GM19238 (cell line): ENCODE results near the gene ZNF793.

ENCODE experiments used
- DNase-seq: peaks from one replicate; pipeline ENCODE4 v3.0.0; 2011; ENCODE audit warnings: low spot score; ENCODE audit not compliant: insufficient read length

The ZNF793 gene

DNA sequence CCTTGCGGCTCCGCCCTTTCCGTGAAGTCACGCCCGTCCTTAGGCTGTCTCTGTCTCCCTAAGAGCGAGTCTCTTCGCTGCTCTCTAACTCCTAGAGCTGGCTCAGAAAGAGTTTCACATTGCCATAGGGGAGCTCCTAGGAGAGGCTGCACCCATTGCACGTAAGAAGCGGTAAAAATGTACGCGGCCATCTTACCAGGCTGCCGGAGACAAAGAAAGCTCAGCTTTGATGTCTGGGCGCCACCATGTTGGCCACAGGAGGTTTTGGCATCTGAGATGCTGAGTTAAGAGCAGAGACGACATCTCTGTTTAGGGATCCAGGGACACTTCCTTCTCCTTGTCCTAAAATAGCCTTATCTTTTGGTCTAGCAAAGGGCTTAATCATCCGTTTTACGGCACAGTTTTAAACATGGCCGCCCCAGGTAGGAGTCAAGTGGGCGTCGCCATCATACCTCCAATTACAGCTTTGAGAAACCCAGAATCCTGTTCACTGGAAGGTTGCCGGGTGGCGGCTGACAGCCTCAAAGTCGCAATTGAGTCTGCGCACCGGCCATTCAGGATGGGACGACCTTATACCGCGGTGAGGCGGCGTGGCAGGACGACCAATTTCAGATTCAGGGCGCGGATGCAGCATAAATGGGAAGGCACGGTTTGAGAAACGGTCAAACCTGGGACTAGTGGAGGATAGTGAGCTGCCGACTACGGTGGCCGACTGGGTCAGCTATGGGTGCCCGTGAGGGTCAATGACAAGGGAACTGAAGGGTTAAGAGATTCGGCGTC, at the start of gene ZNF793:
Gene ZNF793, plus strand, starts transcription at position 553 of the 780 bp plus-strand sequence. CDS start 16,501 bp downstream, outside the sequence.
- DNase-seq, result peak; percentile 34

DNA sequence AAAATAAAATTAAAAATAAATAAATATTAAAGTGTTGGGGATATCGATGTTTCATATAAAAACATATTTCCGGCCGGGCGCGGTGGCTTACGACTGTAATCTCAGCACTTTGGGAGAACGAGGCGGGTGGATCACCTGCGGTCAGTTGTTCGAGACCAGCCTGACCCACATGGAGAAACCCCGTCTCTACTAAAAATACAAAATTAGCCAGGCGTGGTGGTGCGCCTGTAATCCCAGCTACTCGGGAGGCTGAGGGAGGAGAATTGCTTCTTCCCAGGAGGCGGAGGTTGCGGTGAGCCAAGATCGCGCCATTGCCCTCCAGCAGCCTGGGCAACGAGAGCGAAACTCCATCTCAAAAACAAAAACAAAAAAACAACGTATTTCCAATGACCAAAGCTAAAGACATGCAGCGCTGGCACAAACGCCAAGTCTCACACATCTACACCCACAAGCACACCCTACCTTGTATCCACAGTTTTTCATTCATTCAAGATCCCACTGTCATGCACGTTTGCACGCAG, 40.4 kb upstream of the ZNF793 start:
- DNase-seq, result no peak

DNA sequence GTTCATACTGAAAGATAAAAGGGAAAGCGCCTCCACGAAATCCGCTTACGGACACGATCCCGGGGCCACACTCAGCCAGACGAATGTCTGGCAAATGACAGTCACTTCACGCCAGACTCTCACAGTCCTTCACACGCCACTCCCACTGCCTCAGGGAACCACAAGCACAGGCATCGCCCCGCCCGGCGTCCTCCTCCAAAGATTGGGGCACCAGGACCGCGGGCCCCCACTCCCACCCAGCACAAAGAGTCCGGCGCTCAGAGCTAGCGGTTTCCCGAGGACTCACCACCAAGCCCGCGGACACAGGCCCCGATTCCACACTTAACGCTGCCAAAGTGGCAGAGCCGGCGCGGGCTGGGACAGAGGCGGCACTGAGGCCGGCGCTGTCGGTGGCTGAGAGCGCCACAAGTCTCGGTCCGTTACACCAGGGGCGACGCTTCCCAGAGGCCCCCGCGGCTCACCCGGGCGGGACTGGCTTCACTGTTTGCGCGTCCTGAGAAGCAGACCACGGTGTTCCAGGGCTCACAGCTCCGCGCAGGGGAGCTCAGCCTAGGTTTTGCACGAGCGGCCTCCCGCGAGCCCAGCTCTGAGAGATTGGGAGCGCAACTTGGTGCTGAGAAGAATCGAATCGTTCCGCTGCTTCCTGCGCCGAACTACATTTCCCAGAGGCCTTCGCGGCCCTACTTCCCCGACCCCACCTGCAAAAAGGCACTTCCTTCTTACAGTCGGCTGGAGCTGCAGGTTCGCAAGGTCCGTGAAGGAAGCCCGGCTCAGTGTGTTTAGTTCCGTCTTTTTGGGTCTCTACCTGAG, 39.7 kb upstream of the ZNF793 start, which contains the start of gene ZNF569:
Gene ZNF569, minus strand, starts transcription at position 647 of the 810 bp plus-strand sequence. CDS start 22,523 bp downstream, outside the sequence.
- peak; percentile 59 for DNase-seq

DNA sequence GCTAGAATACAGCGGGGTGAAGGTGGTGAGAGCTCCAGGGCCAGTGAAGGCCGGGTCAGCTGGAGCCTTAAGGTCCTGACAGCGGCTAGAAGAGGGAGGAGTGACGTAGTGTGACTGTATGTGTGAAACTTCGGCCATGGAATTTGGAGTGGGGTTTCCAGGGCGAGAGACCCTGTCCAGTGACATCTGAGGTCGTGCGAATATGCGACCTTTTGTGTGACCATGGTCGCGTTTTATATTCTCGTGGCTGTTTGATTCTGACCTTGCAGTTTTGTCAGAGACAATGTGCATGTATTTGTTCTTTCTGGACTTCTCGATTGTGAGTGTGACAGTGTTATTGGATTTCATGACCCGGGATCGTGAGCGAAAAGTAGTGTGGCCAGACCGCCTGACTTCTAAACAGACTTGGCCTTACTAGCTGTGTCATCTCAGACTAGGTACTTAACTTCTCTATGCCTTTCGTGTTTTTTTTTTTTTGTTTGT, 39.1 kb upstream of the ZNF793 start:
- no peak for DNase-seq

DNA sequence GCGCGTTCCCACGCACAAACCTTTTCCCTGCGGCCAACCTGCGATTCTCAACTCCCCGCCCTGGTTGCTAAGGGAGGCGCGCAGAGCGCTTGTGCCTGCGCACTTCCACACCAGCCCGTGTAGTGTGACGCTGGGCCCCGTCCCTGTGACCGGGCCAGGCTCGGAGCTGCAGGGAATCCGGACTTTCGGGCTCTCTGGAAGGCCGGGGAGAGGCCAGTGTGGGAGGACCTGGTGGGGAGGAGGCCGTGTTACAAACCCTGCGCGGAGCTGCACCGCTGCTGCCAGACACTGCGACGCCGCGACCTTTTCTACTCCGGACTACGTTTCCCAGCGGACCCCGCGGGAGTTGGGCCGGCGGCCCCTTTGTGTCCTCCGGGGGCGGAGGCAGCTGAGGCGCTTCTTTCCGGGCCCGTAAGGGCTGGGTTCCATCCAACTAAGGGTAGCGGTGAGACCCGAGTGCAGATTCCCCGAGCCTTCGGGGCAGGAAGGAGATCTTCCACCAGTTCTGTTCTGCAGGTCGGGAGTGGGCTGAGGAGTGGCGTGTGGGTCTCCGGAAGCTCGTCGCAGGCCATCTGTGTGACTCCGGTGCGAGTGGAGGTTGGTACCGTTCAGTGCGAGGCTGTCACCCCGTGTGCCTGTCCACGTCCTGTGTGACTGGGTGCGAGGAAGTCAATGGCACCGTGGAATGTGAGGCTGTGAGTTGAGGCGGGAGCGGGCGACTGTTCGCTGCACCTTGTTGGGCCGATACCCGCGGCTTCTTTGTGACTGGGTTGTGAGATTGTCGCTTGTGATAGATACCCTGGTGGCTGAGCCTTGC, 37.6 kb upstream of the ZNF793 start, which contains the start of gene ZNF570:
Gene ZNF570, plus strand, starts transcription at position 396 of the 817 bp plus-strand sequence. CDS start 999 bp downstream, outside the sequence.
- DNase-seq, result peak; percentile 61

DNA sequence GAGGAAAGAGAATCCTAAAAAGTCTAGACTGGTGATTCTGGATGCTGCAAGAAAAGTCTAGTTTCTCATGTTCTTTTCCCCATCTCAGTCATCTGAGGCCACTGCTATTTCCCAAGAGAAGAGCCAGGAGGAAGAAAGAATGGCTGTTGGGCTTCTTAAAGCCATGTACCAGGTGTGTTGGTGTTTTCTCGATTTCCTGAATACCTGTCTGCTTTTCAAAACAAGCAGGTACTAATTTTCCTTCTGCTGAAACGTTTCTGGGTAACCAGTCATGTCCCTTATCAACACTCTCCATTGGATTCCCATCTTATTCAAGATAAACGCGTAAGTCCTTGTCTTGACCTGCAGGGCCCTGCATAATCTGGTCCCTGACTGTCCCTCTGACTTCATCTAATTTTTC, 36.5 kb upstream of the ZNF793 start:
- no peak for DNase-seq

DNA sequence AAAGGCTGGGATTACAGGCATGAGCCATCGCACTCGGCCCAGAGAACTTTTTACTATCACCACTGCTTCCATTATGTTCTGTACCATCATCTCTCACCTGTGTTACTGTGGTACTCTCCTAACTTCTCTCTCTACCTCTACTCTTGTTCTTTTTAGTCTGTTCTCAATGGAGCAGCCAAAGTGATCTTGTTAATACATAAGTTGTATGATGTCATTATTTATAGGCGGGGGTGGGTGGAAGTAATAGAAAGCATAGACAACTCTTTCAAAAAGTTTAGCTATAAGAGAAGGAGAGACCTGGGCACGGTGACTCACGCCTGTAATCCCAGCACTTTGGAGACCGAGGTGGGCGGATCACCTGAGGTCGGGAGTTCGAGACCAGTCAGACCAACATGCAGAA, 34.6 kb upstream of the ZNF793 start:
- no peak for DNase-seq

DNA sequence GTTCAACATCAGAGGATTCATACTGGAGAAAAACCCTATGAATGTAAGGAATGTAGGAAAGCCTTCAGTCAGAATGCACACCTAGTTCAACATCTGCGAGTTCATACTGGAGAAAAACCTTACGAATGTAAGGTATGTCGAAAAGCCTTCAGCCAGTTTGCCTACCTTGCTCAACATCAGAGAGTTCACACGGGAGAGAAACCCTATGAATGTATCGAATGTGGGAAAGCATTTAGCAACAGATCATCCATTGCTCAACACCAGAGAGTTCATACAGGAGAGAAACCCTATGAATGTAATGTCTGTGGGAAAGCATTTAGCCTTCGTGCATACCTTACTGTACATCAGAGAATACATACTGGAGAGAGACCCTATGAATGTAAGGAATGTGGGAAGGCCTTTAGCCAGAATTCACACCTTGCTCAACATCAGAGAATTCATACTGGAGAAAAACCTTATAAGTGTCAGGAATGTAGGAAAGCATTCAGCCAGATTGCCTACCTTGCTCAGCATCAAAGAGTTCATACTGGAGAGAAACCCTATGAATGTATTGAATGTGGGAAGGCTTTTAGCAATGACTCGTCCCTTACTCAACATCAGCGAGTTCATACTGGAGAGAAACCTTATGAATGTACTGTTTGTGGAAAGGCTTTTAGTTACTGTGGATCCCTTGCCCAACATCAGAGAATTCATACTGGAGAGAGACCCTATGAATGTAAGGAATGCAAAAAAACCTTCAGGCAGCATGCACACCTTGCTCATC, 22.2 kb upstream of the ZNF793 start:
- no peak for DNase-seq

DNA sequence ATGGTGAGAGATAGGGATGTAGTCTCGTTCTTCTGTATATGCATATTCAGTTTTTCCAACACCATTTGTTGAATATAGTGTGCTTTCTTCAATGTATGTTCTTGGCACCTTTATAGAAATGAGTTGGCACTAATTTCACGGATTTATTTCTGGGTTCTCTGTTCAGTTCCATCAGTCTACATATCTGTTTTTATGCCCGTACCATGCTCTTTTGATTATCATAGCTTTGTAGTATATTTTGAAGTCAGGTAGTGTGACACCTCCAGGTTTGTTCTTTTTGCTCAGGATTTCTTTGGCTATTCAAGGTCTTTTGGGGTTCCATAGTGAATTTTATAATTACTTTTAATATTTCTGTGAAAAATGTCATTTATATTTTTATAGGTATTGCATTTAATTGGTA, 14.5 kb upstream of the ZNF793 start:
- no peak for DNase-seq

DNA sequence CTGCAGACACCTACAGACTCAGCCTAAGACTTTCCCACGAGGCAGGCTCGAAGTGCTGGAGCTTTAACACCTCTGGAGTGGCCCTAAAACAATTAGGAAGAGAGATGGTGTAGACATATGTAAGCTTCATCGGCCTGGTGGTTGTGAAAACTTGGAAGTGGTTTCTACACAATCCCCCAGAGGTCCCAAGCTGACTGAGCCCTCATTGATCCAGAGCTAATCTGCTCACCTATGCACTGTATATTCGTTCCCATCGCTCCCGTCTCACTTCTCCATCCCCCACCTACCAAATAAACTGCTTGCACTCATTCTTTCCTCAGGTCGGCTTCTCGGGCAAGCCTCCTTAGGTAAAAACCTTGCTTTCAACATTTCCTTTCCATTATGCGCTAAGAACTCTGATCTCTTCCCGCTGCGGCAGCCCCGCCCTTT, 767 bp upstream of the ZNF793 start:
- DNase-seq, result no peak

DNA sequence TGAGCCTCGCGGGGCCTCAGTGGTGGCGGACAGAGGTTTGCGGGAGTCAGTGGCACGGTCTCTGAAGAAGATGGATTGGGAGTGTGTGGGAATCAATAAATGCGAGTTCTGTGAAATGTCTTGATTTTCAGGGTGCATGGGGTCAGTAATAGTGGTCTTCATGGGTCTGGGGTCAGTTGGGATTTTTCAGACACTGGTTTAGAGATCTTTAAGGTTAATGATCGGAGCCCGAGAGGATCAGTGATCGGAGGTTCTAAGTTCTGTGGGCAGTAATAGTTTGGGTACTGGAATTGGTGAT, 377 bp downstream of the ZNF793 start:
- no peak for DNase-seq

DNA sequence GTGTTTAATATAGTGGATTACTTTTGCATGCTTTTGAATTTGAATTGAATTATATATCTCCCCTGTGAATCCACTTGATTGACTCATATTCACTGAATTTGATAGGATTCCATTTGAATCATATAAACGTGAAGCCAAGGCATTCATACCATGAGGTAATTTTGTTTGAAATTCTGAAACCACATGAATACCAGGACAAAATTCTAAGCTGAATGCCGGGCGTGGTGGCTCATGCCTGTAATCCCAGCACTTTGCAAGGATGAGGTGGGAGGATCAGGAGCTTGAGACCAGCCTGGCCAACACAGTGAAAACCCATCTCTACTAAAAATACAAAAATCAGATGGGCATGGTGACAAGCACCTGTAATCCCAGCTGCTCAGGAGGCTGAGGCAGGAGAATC, 4.4 kb downstream of the ZNF793 start:
- DNase-seq, result no peak

DNA sequence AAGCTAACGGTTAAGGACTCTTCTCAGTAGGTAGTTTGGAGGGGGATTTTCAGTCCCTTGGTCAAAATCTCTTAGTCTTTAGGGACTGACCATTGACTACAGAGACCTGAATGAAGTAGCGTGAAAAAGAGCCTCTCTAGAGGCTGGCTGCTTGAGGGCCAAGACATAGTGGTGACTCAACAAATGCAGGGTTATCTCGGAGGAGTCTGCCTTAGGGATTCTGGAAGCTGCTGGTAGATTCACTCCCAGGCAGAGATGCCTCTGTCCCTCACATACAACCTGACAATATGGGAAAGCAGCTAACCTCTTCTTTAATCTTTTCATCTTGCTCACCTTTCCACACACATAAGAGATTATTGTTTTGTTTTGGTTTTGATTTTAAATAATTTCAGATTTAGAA, 5.1 kb downstream of the ZNF793 start:
- no peak for DNase-seq

DNA sequence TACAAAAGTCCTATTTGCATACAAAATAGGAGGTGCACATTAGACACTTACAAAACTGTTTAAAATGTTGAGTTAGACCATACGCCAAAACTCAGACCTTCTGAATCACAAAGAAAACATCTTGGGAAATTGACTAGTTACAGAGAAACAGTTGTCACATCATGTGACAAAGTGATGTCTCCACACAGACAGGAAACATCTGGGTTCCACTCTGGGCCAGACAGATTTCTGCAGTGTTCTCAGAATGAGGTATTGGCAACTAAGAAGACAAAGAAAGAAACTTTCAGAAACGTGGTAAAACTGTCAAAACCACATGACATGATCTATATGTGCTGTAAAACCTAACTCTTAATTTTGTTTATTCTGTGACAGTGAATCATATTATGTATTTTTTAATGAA, 6.7 kb downstream of the ZNF793 start:
- no peak for DNase-seq

DNA sequence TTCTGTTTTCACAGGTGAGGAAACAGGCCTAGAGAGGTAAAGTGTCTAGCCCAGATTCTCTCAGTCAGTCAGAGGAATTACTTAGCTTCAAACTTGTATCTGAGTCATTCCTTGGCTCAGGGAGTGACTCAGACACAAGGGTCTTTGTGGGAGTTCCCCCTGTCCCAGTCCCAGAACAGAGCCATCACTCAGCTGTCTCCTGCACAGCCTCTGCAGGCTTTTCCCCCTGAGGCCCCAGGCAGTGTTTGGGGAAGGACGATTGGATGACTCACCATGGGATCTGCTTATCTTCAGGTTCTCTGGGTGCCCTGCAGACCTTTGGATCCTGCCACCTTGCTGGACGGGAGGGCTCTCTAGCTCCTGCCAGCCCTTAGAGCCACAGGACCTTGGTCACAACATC, 13.2 kb downstream of the ZNF793 start:
- DNase-seq, result no peak

DNA sequence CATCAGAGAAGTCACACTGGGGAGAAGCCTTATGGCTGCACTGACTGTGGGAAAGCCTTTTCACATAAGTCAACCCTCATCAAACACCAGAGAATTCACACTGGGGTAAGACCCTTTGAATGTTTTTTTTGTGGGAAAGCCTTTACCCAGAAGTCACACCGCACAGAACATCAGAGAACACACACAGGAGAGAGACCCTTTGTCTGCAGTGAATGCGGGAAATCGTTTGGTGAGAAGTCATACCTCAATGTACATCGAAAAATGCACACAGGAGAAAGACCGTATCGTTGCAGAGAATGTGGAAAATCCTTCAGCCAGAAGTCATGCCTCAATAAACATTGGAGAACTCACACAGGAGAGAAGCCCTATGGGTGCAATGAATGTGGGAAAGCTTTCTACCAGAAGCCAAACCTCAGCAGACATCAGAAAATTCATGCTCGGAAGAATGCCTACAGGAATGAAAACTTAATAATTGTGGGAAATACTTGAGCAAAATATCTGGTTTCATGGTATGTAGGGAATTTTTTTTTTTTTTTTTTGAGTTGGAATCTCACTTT, 30.7 kb downstream of the ZNF793 start:
- no peak for DNase-seq

DNA sequence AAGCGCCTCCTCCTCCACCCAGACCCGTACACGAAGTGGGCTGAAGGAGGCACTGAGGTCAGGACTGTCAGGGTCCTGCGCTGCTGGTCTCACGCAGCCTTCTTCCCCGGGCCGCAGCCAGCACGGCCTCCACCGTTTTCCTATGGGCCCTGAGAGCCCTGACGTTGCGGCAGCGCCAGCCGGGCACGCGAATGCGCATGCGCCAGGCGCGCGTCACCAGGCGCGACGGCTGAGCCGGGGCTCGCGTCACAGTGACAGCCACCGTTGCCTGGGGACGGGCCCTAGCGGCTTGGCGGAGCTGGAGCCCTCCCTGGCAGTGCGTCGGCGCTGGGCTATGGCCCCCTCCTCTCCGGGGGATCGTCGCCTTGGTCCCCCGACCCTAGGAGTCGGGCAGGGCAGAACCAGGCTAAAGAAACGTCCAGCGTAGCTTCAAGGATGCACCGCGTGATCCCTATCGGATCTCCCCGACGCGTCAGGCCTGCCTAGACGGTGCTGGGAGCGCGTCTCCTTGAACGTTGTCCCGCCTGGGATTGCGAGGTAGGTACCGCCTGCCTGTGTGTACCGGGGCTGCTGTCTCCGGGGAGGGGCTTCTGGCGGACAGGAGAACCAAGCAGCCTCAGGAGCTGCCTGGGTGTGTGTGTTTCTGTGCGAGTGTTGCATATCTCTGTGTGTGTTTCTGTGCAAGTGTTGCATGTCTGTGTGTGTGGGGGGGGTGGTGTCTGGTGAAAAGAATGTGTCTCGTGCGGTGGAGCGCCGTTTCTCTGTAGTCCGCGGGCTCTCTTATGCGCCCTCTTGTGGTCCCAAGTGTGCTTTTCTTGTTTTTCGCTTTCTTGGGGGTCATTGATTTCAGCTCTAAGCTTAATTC, 44.6 kb downstream of the ZNF793 start:
- DNase-seq, result peak; percentile 63

DNA sequence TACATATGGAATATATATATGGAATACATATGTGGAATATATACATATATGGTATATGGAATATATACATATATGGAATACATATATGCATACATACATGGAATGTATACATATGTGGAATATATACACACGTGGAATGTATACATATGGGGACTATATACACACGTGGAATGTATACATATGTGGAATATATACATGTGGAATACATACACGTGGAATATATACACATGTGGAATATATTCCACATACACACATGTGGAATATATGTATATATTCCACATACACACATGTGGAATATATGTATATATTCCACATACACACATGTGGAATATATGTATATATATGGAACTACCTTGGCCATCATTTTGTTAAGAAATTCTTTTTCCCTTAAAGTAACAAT, 56.8 kb downstream of the ZNF793 start:
- no peak for DNase-seq
